Spleen (tissue), 11 donors: ENCODE results near the gene PDE6D. TPM values are rescaled to one million over a fixed set of nuclear protein-coding genes. Genes with fewer than 3 reads are reported as not detected.
A peak's percentile ranks its signal among the peaks of the same experiment; 100 is the strongest.

Source experiments
- DNase-seq: peaks from one replicate; pipeline ENCODE4 v3.0.0-alpha.2; 2020
- H3K27ac ChIP-seq, 8 donors: fragments of 200-600 bp; sonication (generic) in 7 of 8; 1 replicate in 4 of 8; 2 replicates in 4 of 8; pipeline versions ENCODE4 v1.5.0 to v1.8.0; 2016 to 2021; ENCODE audit warnings: inconsistent platforms in 4 of 8, mild to moderate bottlenecking in 4 of 8, moderate library complexity in 1 of 8
- H3K27me3 ChIP-seq, 7 donors: fragments of 200-600 bp; sonication (generic) in 6 of 7; replicated peaks in 1 of 7; 1 replicate in 4 of 7; 2 replicates in 3 of 7; pipeline versions ENCODE4 v1.5.0 to v1.8.0; 2016 to 2021; ENCODE audit warnings: inconsistent platforms in 3 of 7, mild to moderate bottlenecking in 1 of 7
- H3K36me3 ChIP-seq, 6 donors: fragments of 200-600 bp; sonication (generic) in 5 of 6; 1 replicate in 4 of 6; 2 replicates in 2 of 6; pipeline versions ENCODE4 v1.5.0 to v1.8.0; 2016 to 2021; ENCODE audit warnings: inconsistent platforms in 2 of 6
- H3K4me1 ChIP-seq, 6 donors: fragments of 200-600 bp; sonication (generic) in 5 of 6; 1 replicate in 3 of 6; 2 replicates in 3 of 6; pipeline versions ENCODE4 v1.5.0 to v1.8.0; 2016 to 2021; ENCODE audit warnings: inconsistent platforms in 3 of 6
- H3K4me3 ChIP-seq, 8 donors: fragments of 200-600 bp; sonication (generic) in 7 of 8; 1 replicate in 4 of 8; 2 replicates in 4 of 8; pipeline versions ENCODE4 v1.5.0 to v1.8.0; 2016 to 2021; ENCODE audit warnings: inconsistent platforms in 4 of 8, mild to moderate bottlenecking in 4 of 8, moderate library complexity in 2 of 8
- H3K9me3 ChIP-seq, 8 donors: fragments of 200-600 bp; sonication (generic) in 7 of 8; 1 replicate in 4 of 8; 2 replicates in 4 of 8; pipeline versions ENCODE4 v1.5.0 to v1.8.0; 2016 to 2021; ENCODE audit warnings: inconsistent platforms in 4 of 8
- POLR2A ChIP-seq, 3 donors: fragments of 450-650 bp; IDR thresholded peaks; one replicate each; pipeline ENCODE4 v1.5.1; 2017; ENCODE audit warnings: antibody characterized with exemption in 3 of 3, mild to moderate bottlenecking in 1 of 3
- POLR2AphosphoS5 ChIP-seq, 3 donors: sonication (generic); formaldehyde crosslinking; IDR thresholded peaks; one replicate each; pipeline ENCODE4 v1.5.1; 2017; ENCODE audit warnings: antibody characterized with exemption in 3 of 3
- WGBS, 5 donors: extraction: QIAGEN DNeasy Blood & Tissue Kit in 3 of 5; methylation state at CpG; one replicate each; pipeline versions ENCODE4 v1.1.5 to v1.1.7; 2013 to 2018; 5-methylcytosine and 5-hydroxymethylcytosine counted together
- intact Hi-C: fragments of 100-400 bp; cut with DNase I; formaldehyde crosslinking; loops from one replicate; pipeline ENCODE4 v1.15.0; 2023; ENCODE audit warnings: low total_unique reads
- polyA plus RNA-seq, 3 donors: library from polyadenylated mRNA; stranded (reverse); fragments of 200-250 nt; gene quantifications; one replicate each; pipeline ENCODE4 v1.2.1, GENCODE V29; 2013
- total RNA-seq, 7 donors: library from RNA; depleted of rRNA in 3 of 7; stranded (reverse); fragments of >200 nt in 3 of 7; fragmentation: NEBNext Ultra II Directional in 4 of 7; extraction: Animal tissue kit (Norgen Biotek cat#: 25700) in 4 of 7; gene quantifications; one replicate each; pipeline versions ENCODE4 v1.1.0 to v1.2.1, GENCODE V29; 2016 to 2021
- TF ChIP-seq, protein P1 (sequence below), 11 experiments: fragments of 200-600 bp in 7 of 11; fragments of 450-650 bp in 4 of 11; sonication (generic) in 4 of 11; IDR thresholded peaks in 8 of 11; conservative IDR thresholded peaks in 3 of 11; 1 replicate in 7 of 11; 2 replicates in 4 of 11; pipeline versions ENCODE4 v1.4.0 to v1.8.0; 2016 to 2021; ENCODE audit warnings: antibody characterized with exemption in 11 of 11, inconsistent platforms in 4 of 11, mild to moderate bottlenecking in 1 of 11
- donor health status: healthy with polysubstance abuse.
- donor health status: DM: no; HTN: no; CAD: no; lungs with moderate emphysema.
- donor health status: DM: no; HTN: no; CAD: no.
- donor health status: Bipolar disorder and iron deficiency.
- donor health status: healthy.
- donor health status: DM: no; HTN: no; CAD: no.
- donor health status: DM: yes; HTN: yes; CAD: no.

The PDE6D gene
- total and polyA plus RNA-seq, 10 donors: 20.5 to 45.0 (median 29.6) TPM

DNA sequence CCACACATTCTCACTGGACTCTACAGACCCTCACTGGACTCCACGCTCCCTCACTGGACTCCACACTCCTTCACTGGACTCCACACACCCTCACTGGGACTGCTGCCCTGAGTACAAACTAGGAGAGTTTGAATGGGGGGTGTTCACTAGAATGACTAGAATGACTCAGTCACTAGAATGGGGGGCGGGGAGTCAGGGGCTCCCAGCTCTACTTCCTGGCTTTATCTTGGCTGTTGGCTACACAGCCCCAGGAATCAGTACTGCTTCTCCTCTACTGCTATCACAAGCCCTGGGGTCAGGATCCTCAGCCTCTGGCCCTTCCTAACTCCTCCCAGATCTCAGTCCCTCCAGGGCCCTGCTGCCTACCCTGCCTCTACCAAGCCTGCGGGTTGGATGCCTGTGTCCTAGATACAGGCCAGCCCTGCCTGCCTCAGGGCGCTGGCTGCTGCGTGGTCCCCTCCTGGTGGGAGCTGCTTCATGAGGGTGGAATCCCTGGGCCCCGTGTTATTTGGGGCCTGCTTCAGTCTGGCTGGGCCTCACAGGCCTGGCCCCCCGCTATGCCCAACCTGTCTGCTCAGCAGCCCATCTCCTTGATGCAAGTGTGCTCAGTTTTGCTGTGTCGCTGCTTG, 65.0 kb downstream of the PDE6D start:
- TF ChIP-seq POLR2AphosphoS5 (IDR thresholded peaks at IDR 0.05) (peak in 1 of 3 donors; percentile 7), POLR2A (IDR thresholded peaks at IDR 0.05) (no peak)
- TF ChIP-seq, protein P1, sequence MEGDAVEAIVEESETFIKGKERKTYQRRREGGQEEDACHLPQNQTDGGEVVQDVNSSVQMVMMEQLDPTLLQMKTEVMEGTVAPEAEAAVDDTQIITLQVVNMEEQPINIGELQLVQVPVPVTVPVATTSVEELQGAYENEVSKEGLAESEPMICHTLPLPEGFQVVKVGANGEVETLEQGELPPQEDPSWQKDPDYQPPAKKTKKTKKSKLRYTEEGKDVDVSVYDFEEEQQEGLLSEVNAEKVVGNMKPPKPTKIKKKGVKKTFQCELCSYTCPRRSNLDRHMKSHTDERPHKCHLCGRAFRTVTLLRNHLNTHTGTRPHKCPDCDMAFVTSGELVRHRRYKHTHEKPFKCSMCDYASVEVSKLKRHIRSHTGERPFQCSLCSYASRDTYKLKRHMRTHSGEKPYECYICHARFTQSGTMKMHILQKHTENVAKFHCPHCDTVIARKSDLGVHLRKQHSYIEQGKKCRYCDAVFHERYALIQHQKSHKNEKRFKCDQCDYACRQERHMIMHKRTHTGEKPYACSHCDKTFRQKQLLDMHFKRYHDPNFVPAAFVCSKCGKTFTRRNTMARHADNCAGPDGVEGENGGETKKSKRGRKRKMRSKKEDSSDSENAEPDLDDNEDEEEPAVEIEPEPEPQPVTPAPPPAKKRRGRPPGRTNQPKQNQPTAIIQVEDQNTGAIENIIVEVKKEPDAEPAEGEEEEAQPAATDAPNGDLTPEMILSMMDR (IDR thresholded peaks at IDR 0.05 in 8 of 11, conservative IDR thresholded peaks at IDR 0.05 in 3 of 11): no peak
- Histone ChIP-seq H3K9me3 (peaks cover 0 to 5% (median 0%) of the 10 kb centered on the region in 8 donors), H3K27ac (peak overlapping the region in 2 of 8 donors; percentile 74 to 77), H3K36me3 (peaks cover 0 to 35% (median 18%) of the 10 kb centered on the region in 6 donors), H3K27me3 (no peaks in the 10 kb centered on the region), H3K4me1 (peaks cover 29 to 63% (median 55%) of the 10 kb centered on the region in 6 donors), H3K4me3 (no peak overlapping the region)
- intact Hi-C loops: loop anchor here (2.0 to 10.0 kb wide), 2 partner anchors 35 to 51 kb away; no protein-coding TSS in a partner anchor
- peak; percentile 77 for DNase-seq
- 91 to 97% (median 94%) methylated on average over 6 to 8 of the region's 8 CpGs for WGBS, 5 donors

DNA sequence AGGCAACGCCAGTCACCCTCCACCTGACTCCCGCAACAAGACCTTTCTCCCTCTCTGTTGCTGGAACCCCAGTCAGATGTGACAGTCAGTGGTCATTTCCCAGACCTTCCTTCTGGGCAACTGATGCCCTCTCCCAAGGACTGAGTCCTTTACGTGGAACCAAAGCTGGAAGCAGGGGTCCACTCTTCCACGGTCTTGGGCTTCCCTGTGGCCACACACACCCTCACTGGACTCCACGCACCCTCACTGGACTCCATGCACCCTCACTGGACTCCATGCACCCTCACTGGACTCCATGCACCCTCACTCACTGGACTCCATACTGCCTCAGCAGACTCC, 65.6 kb downstream of the PDE6D start:
- intact Hi-C loops: loop anchor here (2.0 to 10.0 kb wide), 2 partner anchors 35 to 51 kb away; no protein-coding TSS in a partner anchor
- DNase-seq: no peak
- WGBS, 5 donors: 43 to 56% (median 45%) methylated on average over 5 of the region's 5 CpGs
- H3K36me3 ChIP-seq: peaks cover 0 to 36% (median 18%) of the 10 kb centered on the region in 6 donors
- TF ChIP-seq, protein P1 (IDR thresholded peaks at IDR 0.05 in 8 of 11, conservative IDR thresholded peaks at IDR 0.05 in 3 of 11): peak in 7 of 11 experiments; percentile 4 to 63 (median 39)
- TF ChIP-seq POLR2AphosphoS5 (IDR thresholded peaks at IDR 0.05): no peak
- peaks cover 31 to 62% (median 58%) of the 10 kb centered on the region in 6 donors for H3K4me1 ChIP-seq
- H3K27ac ChIP-seq: no peak overlapping the region
- H3K9me3 ChIP-seq: peaks cover 0 to 5% (median 0%) of the 10 kb centered on the region in 8 donors
- H3K4me3 ChIP-seq: no peak overlapping the region
- H3K27me3 ChIP-seq: no peaks in the 10 kb centered on the region

DNA sequence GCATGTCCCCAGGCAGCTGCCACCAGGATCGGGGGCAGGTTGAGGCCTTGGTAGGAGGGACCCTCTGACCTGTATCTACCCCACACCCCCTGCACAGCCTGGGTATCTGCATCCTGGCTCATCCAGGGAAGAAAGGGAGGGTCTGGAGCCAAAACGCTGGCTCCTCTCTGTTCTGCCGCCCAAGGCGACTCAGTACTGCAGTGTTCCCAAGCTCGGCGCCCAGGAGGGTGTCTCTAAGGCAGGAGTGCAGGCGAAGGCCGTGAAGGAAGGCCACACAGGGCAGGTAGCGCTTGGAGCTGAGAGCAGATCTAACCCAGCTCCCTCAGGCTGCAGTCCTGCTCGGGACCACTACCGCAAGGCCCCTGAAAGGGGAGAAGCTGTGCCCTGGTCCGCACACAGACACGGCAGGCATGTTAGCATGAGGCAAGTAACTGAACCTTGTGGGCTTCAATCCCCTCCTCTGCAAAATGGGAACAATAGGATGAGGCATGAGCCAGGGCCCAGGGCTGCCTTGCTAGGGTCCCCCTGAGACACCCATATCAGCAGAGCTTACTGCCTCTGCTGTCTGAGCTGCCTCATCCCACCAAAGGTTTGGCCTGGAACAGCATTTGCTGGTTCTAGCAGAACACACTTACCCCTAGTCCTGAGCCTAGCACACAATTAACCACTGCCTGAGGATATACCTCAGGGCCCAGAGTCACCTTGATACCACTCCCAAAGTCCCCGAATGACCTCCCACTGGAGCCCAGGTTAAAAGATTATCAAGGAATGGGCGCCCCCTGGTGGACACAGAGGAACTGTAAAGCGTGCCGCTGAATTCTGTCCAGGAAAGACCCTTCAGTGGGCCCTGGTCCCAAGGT, 66.2 kb downstream of the PDE6D start:
- H3K9me3 ChIP-seq: peaks cover 0 to 5% (median 0%) of the 10 kb centered on the region in 8 donors
- WGBS, 5 donors: 59 to 85% (median 66%) methylated on average over 12 to 17 of the region's 17 CpGs
- H3K4me3 ChIP-seq: no peak overlapping the region
- peak; percentile 90 for DNase-seq
- H3K4me1 ChIP-seq: peaks cover 31 to 65% (median 58%) of the 10 kb centered on the region in 6 donors
- peaks cover 0 to 36% (median 18%) of the 10 kb centered on the region in 6 donors for H3K36me3 ChIP-seq
- intact Hi-C loops: loop anchor here (2.0 to 10.0 kb wide), 3 partner anchors 34 to 103 kb away; no protein-coding TSS in a partner anchor
- TF ChIP-seq POLR2A (IDR thresholded peaks at IDR 0.05) (no peak), POLR2AphosphoS5 (IDR thresholded peaks at IDR 0.05) (no peak)
- TF ChIP-seq, protein P1 (IDR thresholded peaks at IDR 0.05 in 8 of 11, conservative IDR thresholded peaks at IDR 0.05 in 3 of 11): peak; percentile 75 to 93 (median 88)
- H3K27me3 ChIP-seq: no peaks in the 10 kb centered on the region
- peak overlapping the region in 6 of 8 donors; percentile 23 to 83 (median 72) for H3K27ac ChIP-seq
